Activated CD4-positive, alpha-beta T cell treated with anti-CD3 and anti-CD28 coated beads, Interleukin-2, amount 10 ng/mL, durations not matched to agents 24 days and 14 days (primary cell): ENCODE measurements around the gene EVI2A. TPM values are rescaled to one million over a fixed set of nuclear protein-coding genes. Genes with fewer than 3 reads are reported as not detected.
A peak's percentile ranks its signal among the peaks of the same experiment; 100 is the strongest.
"Not testable (repeated sequence)": the region's sequence is repeated elsewhere in the genome, so short reads cannot be mapped to it uniquely, and the experiment has no call there.

Experiments
- DNase-seq: peaks from one replicate; pipeline ENCODE4 v3.0.0; 2022
- H3K27ac Mint-ChIP-seq: one replicate; pipeline ENCODE4 v1.8.0; 2022; ENCODE audit warnings: mild to moderate bottlenecking, mixed read lengths
- H3K27me3 Mint-ChIP-seq: one replicate; pipeline ENCODE4 v1.8.0; 2022; ENCODE audit warnings: mixed read lengths
- H3K36me3 Mint-ChIP-seq: one replicate; pipeline ENCODE4 v1.8.0; 2022; ENCODE audit warnings: low read depth, mild to moderate bottlenecking, mixed read lengths
- H3K4me1 Mint-ChIP-seq: one replicate; pipeline ENCODE4 v1.8.0; 2021; ENCODE audit warnings: mixed read lengths
- H3K4me3 Mint-ChIP-seq: one replicate; pipeline ENCODE4 v1.8.0; 2022; ENCODE audit warnings: mild to moderate bottlenecking, moderate library complexity, mixed read lengths
- H3K9me3 Mint-ChIP-seq: one replicate; pipeline ENCODE4 v1.8.0; 2021; ENCODE audit warnings: mixed read lengths
- intact Hi-C: fragments of 100-400 bp; cut with micrococcal nuclease; formaldehyde crosslinking; loops from one replicate; pipeline ENCODE4 v1.15.1; 2023
- total RNA-seq: library from RNA; stranded (reverse); gene quantifications from 2 replicates; pipeline ENCODE4 v1.2.3, GENCODE V29; 2022

The EVI2A gene
- 30.4 and 31.5 TPM in 2 replicates for total RNA-seq

- Mint-ChIP-seq H3K4me3 (peak within 1 kb of the TSS; percentile 89), H3K4me1 (peaks cover 26% of the 10 kb centered on the region), H3K27ac (peak within 1 kb of the TSS; percentile 97), H3K27me3 (no peaks in the 10 kb centered on the region), H3K36me3 (peaks cover 29% of the 10 kb centered on the region), H3K9me3 (no peaks in the 10 kb centered on the region)
- intact Hi-C loops = loop anchor here (1.0 to 2.0 kb wide), 3 partner anchors 13 to 167 kb away; no protein-coding TSS in a partner anchor
- DNase-seq = peak; percentile 94
Observed at GRCh38 chr17:31321481-31321880, at the start of gene EVI2A. EVI2A (minus strand) TSS chr17:31321622; CDS start chr17:31319013, 2,609 bp downstream.

GRCh38 chr17:31369266-31369665 lies 47.8 kb upstream of the EVI2A start:
- Mint-ChIP-seq H3K4me3 (no peak overlapping the region), H3K27me3 (no peaks in the 10 kb centered on the region), H3K4me1 (peaks cover 12% of the 10 kb centered on the region), H3K9me3 (no peaks in the 10 kb centered on the region), H3K27ac (no peak overlapping the region), H3K36me3 (peaks cover 3% of the 10 kb centered on the region)
- no peak for DNase-seq
- intact Hi-C loops = no loop called here

GRCh38 chr17:31366088-31366487 lies 44.7 kb upstream of the EVI2A start:
- Mint-ChIP-seq H3K4me1 (peaks cover 3% of the 10 kb centered on the region), H3K4me3 (no peak overlapping the region), H3K9me3 (no peaks in the 10 kb centered on the region), H3K27me3 (no peaks in the 10 kb centered on the region), H3K36me3 (peaks cover 12% of the 10 kb centered on the region), H3K27ac (no peak overlapping the region)
- no peak for DNase-seq
- intact Hi-C loops = no loop called here

- Mint-ChIP-seq H3K27me3 (no peaks in the 10 kb centered on the region), H3K27ac (no peak overlapping the region)
Observed at GRCh38 chr17:31364012-31364411, 42.6 kb upstream of the EVI2A start.

GRCh38 chr17:31357839-31358394 lies 36.5 kb upstream of the EVI2A start:
- Mint-ChIP-seq H3K27me3 (no peaks in the 10 kb centered on the region), H3K9me3 (no peaks in the 10 kb centered on the region), H3K27ac (no peak overlapping the region), H3K36me3 (peaks cover 28% of the 10 kb centered on the region), H3K4me1 (no peaks in the 10 kb centered on the region), H3K4me3 (no peak overlapping the region)
- DNase-seq = no peak
- intact Hi-C loops = no loop called here

More at GRCh38 chr17:31364012-31364411, 42.6 kb upstream of the EVI2A start:
- intact Hi-C loops = no loop called here
- Mint-ChIP-seq H3K4me1 (no peaks in the 10 kb centered on the region), H3K4me3 (no peak overlapping the region), H3K36me3 (peaks cover 22% of the 10 kb centered on the region), H3K9me3 (no peaks in the 10 kb centered on the region)
- DNase-seq = no peak

- no peaks in the 10 kb centered on the region for H3K4me1 Mint-ChIP-seq
- intact Hi-C loops = no loop called here
- peaks cover 30% of the 10 kb centered on the region for H3K36me3 Mint-ChIP-seq
- no peak for DNase-seq
- H3K9me3 Mint-ChIP-seq = no peaks in the 10 kb centered on the region
- H3K27ac Mint-ChIP-seq = no peak overlapping the region
- H3K27me3 Mint-ChIP-seq = no peaks in the 10 kb centered on the region
- no peak overlapping the region for H3K4me3 Mint-ChIP-seq
Observed at GRCh38 chr17:31357091-31357490, 35.7 kb upstream of the EVI2A start.

- no peaks in the 10 kb centered on the region for H3K27me3 Mint-ChIP-seq
- peaks cover 26% of the 10 kb centered on the region for H3K36me3 Mint-ChIP-seq
- no peak overlapping the region for H3K4me3 Mint-ChIP-seq
- no peaks in the 10 kb centered on the region for H3K4me1 Mint-ChIP-seq
- DNase-seq = no peak
- no peak overlapping the region for H3K27ac Mint-ChIP-seq
- no peaks in the 10 kb centered on the region for H3K9me3 Mint-ChIP-seq
- intact Hi-C loops = no loop called here
Observed at GRCh38 chr17:31355935-31356334, 34.5 kb upstream of the EVI2A start.

- peaks cover 24% of the 10 kb centered on the region for H3K36me3 Mint-ChIP-seq
- no peak for DNase-seq
- H3K27ac Mint-ChIP-seq = no peak overlapping the region
- intact Hi-C loops = no loop called here
- H3K9me3 Mint-ChIP-seq = no peaks in the 10 kb centered on the region
- H3K4me1 Mint-ChIP-seq = no peaks in the 10 kb centered on the region
- no peaks in the 10 kb centered on the region for H3K27me3 Mint-ChIP-seq
- H3K4me3 Mint-ChIP-seq = no peak overlapping the region
Observed at GRCh38 chr17:31349454-31349853, 28.0 kb upstream of the EVI2A start.

GRCh38 chr17:31345191-31345747 lies 23.8 kb upstream of the EVI2A start:
- H3K36me3 Mint-ChIP-seq = peaks cover 16% of the 10 kb centered on the region

GRCh38 chr17:31339906-31340661 lies 18.7 kb upstream of the EVI2A start:
- Mint-ChIP-seq H3K27ac (no peak overlapping the region), H3K4me3 (no peak overlapping the region), H3K27me3 (no peaks in the 10 kb centered on the region), H3K9me3 (no peaks in the 10 kb centered on the region), H3K36me3 (peaks cover 13% of the 10 kb centered on the region), H3K4me1 (no peaks in the 10 kb centered on the region)
- intact Hi-C loops = no loop called here
- DNase-seq = no peak

More at GRCh38 chr17:31345191-31345747, 23.8 kb upstream of the EVI2A start:
- DNase-seq, H3K4me3 Mint-ChIP-seq, H3K27ac Mint-ChIP-seq, H3K27me3 Mint-ChIP-seq, H3K4me1 Mint-ChIP-seq, H3K9me3 Mint-ChIP-seq, intact Hi-C loops: not testable (repeated sequence)

GRCh38 chr17:31329221-31329620 lies 7.8 kb upstream of the EVI2A start:
- Mint-ChIP-seq H3K4me3 (no peak overlapping the region), H3K9me3 (no peaks in the 10 kb centered on the region), H3K27me3 (no peaks in the 10 kb centered on the region), H3K4me1 (peaks cover 21% of the 10 kb centered on the region), H3K36me3 (peaks cover 28% of the 10 kb centered on the region), H3K27ac (no peak overlapping the region)
- intact Hi-C loops = no loop called here
- no peak for DNase-seq

GRCh38 chr17:31328160-31328535 lies 6.7 kb upstream of the EVI2A start:
- Mint-ChIP-seq H3K27me3 (no peaks in the 10 kb centered on the region), H3K27ac (peak overlapping the region; percentile 9), H3K4me3 (peak overlapping the region; percentile 7), H3K36me3 (peaks cover 28% of the 10 kb centered on the region), H3K9me3 (no peaks in the 10 kb centered on the region), H3K4me1 (peaks cover 24% of the 10 kb centered on the region)
- intact Hi-C loops = no loop called here
- no peak for DNase-seq

- DNase-seq = peak; percentile 45
- H3K27ac Mint-ChIP-seq = peak overlapping the region; percentile 9
- peak overlapping the region; percentile 7 for H3K4me3 Mint-ChIP-seq
- H3K36me3 Mint-ChIP-seq = peaks cover 28% of the 10 kb centered on the region
- peaks cover 26% of the 10 kb centered on the region for H3K4me1 Mint-ChIP-seq
- H3K27me3 Mint-ChIP-seq = no peaks in the 10 kb centered on the region
- intact Hi-C loops = no loop called here
- no peaks in the 10 kb centered on the region for H3K9me3 Mint-ChIP-seq
Observed at GRCh38 chr17:31327534-31328159, 6.2 kb upstream of the EVI2A start.

GRCh38 chr17:31323551-31323950 lies 2.1 kb upstream of the EVI2A start:
- intact Hi-C loops = no loop called here
- Mint-ChIP-seq H3K27me3 (no peaks in the 10 kb centered on the region), H3K27ac (peak overlapping the region; percentile 21), H3K36me3 (peaks cover 33% of the 10 kb centered on the region), H3K4me1 (peaks cover 25% of the 10 kb centered on the region), H3K9me3 (no peaks in the 10 kb centered on the region), H3K4me3 (no peak overlapping the region)
- DNase-seq = no peak
